ENCODE results near the gene CCDC14.

CCDC14 gene

GRCh38 chr3:123878807-123879206 is 82.2 kb downstream of the CCDC14 start:
- Histone ChIP-seq H3K4me3 (ENCODE audit: low read length, poor library complexity, severe bottlenecking) (no peak overlapping the region), H4K20me1 (ENCODE audit: insufficient read depth, low read length, poor library complexity, severe bottlenecking) (no peaks in the 10 kb centered on the region), H3K9me3 (ENCODE audit: insufficient read depth, low read depth, low read length) (no peaks in the 10 kb centered on the region), H3K9me2 (replicated peaks; ENCODE audit: low read depth, low read length) (no peaks in the 10 kb centered on the region), H3K4me1 (ENCODE audit: insufficient read depth, low read length, poor library complexity, severe bottlenecking) (peaks cover 33% of the 10 kb centered on the region), H3K79me2 (ENCODE audit: insufficient read depth, low read length) (no peaks in the 10 kb centered on the region), H3K27me3 (ENCODE audit: insufficient read depth, low read length, poor library complexity, severe bottlenecking) (no peaks in the 10 kb centered on the region), H3K9ac (ENCODE audit: low read depth, low read length, poor library complexity, severe bottlenecking) (no peak overlapping the region), H2AFZ (ENCODE audit: low read length) (no peak overlapping the region), H3K36me3 (ENCODE audit: insufficient read depth, low read length) (no peaks in the 10 kb centered on the region), H3F3A (ENCODE audit: low read depth) (no peaks in the 10 kb centered on the region), H3K4me2 (ENCODE audit: low read depth, low read length, poor library complexity, severe bottlenecking) (no peak overlapping the region)
- TF ChIP-seq CTCF (conservative IDR thresholded peaks at IDR 0.05; ENCODE audit: low read length) (no peak), EZH2phosphoT487 (IDR thresholded peaks at IDR 0.05; ENCODE audit: borderline replicate concordance) (no peak)

- Histone ChIP-seq H3K9me3 (ENCODE audit: insufficient read depth, low read depth, low read length) (no peaks in the 10 kb centered on the region), H4K20me1 (ENCODE audit: insufficient read depth, low read length, poor library complexity, severe bottlenecking) (no peaks in the 10 kb centered on the region), H2AFZ (ENCODE audit: low read length) (no peak overlapping the region), H3K79me2 (ENCODE audit: insufficient read depth, low read length) (no peaks in the 10 kb centered on the region), H3K36me3 (ENCODE audit: insufficient read depth, low read length) (no peaks in the 10 kb centered on the region), H3F3A (ENCODE audit: low read depth) (no peaks in the 10 kb centered on the region), H3K9ac (ENCODE audit: low read depth, low read length, poor library complexity, severe bottlenecking) (no peak overlapping the region), H3K4me1 (ENCODE audit: insufficient read depth, low read length, poor library complexity, severe bottlenecking) (peaks cover 25% of the 10 kb centered on the region), H3K9me2 (replicated peaks; ENCODE audit: low read depth, low read length) (no peaks in the 10 kb centered on the region), H3K27me3 (ENCODE audit: insufficient read depth, low read length, poor library complexity, severe bottlenecking) (no peaks in the 10 kb centered on the region), H3K4me3 (ENCODE audit: low read length, poor library complexity, severe bottlenecking) (no peak overlapping the region), H3K4me2 (ENCODE audit: low read depth, low read length, poor library complexity, severe bottlenecking) (no peak overlapping the region)
- TF ChIP-seq CTCF (conservative IDR thresholded peaks at IDR 0.05; ENCODE audit: low read length) (no peak), EZH2phosphoT487 (IDR thresholded peaks at IDR 0.05; ENCODE audit: borderline replicate concordance) (no peak)
These were observed 83.1 kb downstream of the CCDC14 start for GRCh38 chr3:123877965-123878364.

GRCh38 chr3:123877466-123877865 is 83.6 kb downstream of the CCDC14 start:
- no peaks in the 10 kb centered on the region for H3K27me3 ChIP-seq (ENCODE audit: insufficient read depth, low read length, poor library complexity, severe bottlenecking)
- no peaks in the 10 kb centered on the region for H3K9me3 ChIP-seq (ENCODE audit: insufficient read depth, low read depth, low read length)
- no peak overlapping the region for H2AFZ ChIP-seq (ENCODE audit: low read length)
- no peak for TF ChIP-seq CTCF (conservative IDR thresholded peaks at IDR 0.05; ENCODE audit: low read length)
- no peak for TF ChIP-seq EZH2phosphoT487 (IDR thresholded peaks at IDR 0.05; ENCODE audit: borderline replicate concordance)
- H3F3A ChIP-seq (ENCODE audit: low read depth), result no peaks in the 10 kb centered on the region
- H3K9me2 ChIP-seq (replicated peaks; ENCODE audit: low read depth, low read length), result no peaks in the 10 kb centered on the region
- H3K4me1 ChIP-seq (ENCODE audit: insufficient read depth, low read length, poor library complexity, severe bottlenecking), result peaks cover 20% of the 10 kb centered on the region
- no peak overlapping the region for H3K9ac ChIP-seq (ENCODE audit: low read depth, low read length, poor library complexity, severe bottlenecking)
- no peaks in the 10 kb centered on the region for H4K20me1 ChIP-seq (ENCODE audit: insufficient read depth, low read length, poor library complexity, severe bottlenecking)
- H3K36me3 ChIP-seq (ENCODE audit: insufficient read depth, low read length), result no peaks in the 10 kb centered on the region
- no peak overlapping the region for H3K4me2 ChIP-seq (ENCODE audit: low read depth, low read length, poor library complexity, severe bottlenecking)
- H3K79me2 ChIP-seq (ENCODE audit: insufficient read depth, low read length), result no peaks in the 10 kb centered on the region
- H3K4me3 ChIP-seq (ENCODE audit: low read length, poor library complexity, severe bottlenecking), result no peak overlapping the region
